Neural progenitor cell (in vitro differentiated cells): Measurements from ENCODE around the gene TP53I3.

Source experiments
- CTCF ChIP-seq: fragments of 200-600 bp; sonication (generic); IDR thresholded peaks from 2 replicates; pipeline ENCODE4 v1.5.1; 2017; ENCODE audit warnings: antibody characterized with exemption, mild to moderate bottlenecking
- EZH2phosphoT487 ChIP-seq: fragments of 200-600 bp; sonication (generic); IDR thresholded peaks from 2 replicates; pipeline ENCODE4 v1.6.1; 2017; ENCODE audit warnings: antibody characterized with exemption

GRCh38 chr2:24047703-24048033 lies 37.0 kb downstream of the TP53I3 start:
- TF ChIP-seq CTCF, result no peak
- no peak for TF ChIP-seq EZH2phosphoT487
